Ovary (tissue), 9 donors: ENCODE results near the gene SMURF1. TPM values are rescaled to one million over a fixed set of nuclear protein-coding genes. Genes with fewer than 3 reads are reported as not detected.

Experiments used
- DNase-seq, 5 donors: peaks; one replicate each; pipeline ENCODE4 v3.0.0-alpha.2; 2019 to 2020
- H3K27ac ChIP-seq, 2 donors: fragments of 200-600 bp; one replicate each; pipeline versions ENCODE4 v1.5.1 to v1.8.0; 2019 to 2022
- H3K27me3 ChIP-seq: fragments of 200-600 bp; one replicate; pipeline ENCODE4 v1.8.0; 2022
- H3K36me3 ChIP-seq: fragments of 200-600 bp; sonication (generic); one replicate; pipeline ENCODE4 v1.5.1; 2019
- H3K4me1 ChIP-seq: one replicate; pipeline ENCODE4 v1.8.1; 2013; ENCODE audit warnings: mild to moderate bottlenecking, moderate library complexity; ENCODE audit not compliant: insufficient read depth
- H3K4me3 ChIP-seq: fragments of 200-600 bp; sonication (generic); one replicate; pipeline ENCODE4 v1.5.1; 2017
- H3K9me3 ChIP-seq, 2 donors: fragments of 200-600 bp in 1 of 2; sonication (generic) in 1 of 2; one replicate each; pipeline versions ENCODE4 v1.5.1 to v1.8.1; 2013 to 2019; ENCODE audit warnings: mild to moderate bottlenecking in 1 of 2, moderate library complexity in 1 of 2
- EP300 ChIP-seq: sonication (generic); formaldehyde crosslinking; IDR thresholded peaks from one replicate; pipeline ENCODE4 v1.6.1; 2017; ENCODE audit warnings: antibody characterized with exemption
- POLR2A ChIP-seq: fragments of 450-650 bp; IDR thresholded peaks from one replicate; pipeline ENCODE4 v1.6.1; 2017; ENCODE audit warnings: antibody characterized with exemption, mild to moderate bottlenecking, moderate library complexity
- WGBS, 3 donors: extraction: QIAGEN DNeasy Blood & Tissue Kit in 1 of 3; methylation state at CpG; one replicate each; pipeline versions ENCODE4 v1.1.5 to v1.1.7; 2013 to 2017; 5-methylcytosine and 5-hydroxymethylcytosine counted together
- intact Hi-C, 4 donors: fragments of 100-400 bp; cut with DNase I; formaldehyde crosslinking; loops; one replicate each; pipeline versions ENCODE4 v1.11.0 to v1.15.1; 2022 to 2023
- polyA plus RNA-seq, 2 donors: library from polyadenylated mRNA; stranded (reverse); fragments of 200-250 nt in 1 of 2; fragments of 350-450 nt in 1 of 2; fragmentation: Illumina TruSeq in 1 of 2; extraction: RNeasy Lipid Tissue Mini Kit (QIAGEN cat#74804) in 1 of 2; gene quantifications; one replicate each; pipeline ENCODE4 v1.2.3, GENCODE V29; 2013 to 2014
- total RNA-seq, 7 donors: library from RNA; depleted of rRNA in 2 of 7; stranded (reverse); fragments of >200 nt in 2 of 7; fragmentation: NEBNext Ultra II Directional in 3 of 7; extraction: Animal tissue kit (Norgen Biotek cat#: 25700) in 3 of 7; gene quantifications; one replicate each; pipeline versions ENCODE4 v1.1.0 to v1.2.4, GENCODE V29; 2016 to 2023
- TF ChIP-seq, protein P1 (sequence below), 3 donors: fragments of 450-650 bp in 2 of 3; fragments of 200-600 bp in 1 of 3; IDR thresholded peaks; one replicate each; pipeline versions ENCODE4 v1.5.1 to v1.8.0; 2016 to 2022; ENCODE audit warnings: antibody characterized with exemption in 3 of 3, mild to moderate bottlenecking in 1 of 3
- donor health status: DM: no; HTN: no; CAD: no; lungs with moderate emphysema.
- donor health status: DM: no; HTN: no; CAD: no.
- donor health status: Bipolar disorder and iron deficiency.
- donor health status: DM: yes; HTN: yes; CAD: no.
- donor health status: DM: no; HTN: no; CAD: no.
- donor health status: DM: yes; HTN: yes; CAD: no.

Gene SMURF1
- total and polyA plus RNA-seq, 9 donors: 15.1 to 40.3 (median 27.2) TPM

DNA sequence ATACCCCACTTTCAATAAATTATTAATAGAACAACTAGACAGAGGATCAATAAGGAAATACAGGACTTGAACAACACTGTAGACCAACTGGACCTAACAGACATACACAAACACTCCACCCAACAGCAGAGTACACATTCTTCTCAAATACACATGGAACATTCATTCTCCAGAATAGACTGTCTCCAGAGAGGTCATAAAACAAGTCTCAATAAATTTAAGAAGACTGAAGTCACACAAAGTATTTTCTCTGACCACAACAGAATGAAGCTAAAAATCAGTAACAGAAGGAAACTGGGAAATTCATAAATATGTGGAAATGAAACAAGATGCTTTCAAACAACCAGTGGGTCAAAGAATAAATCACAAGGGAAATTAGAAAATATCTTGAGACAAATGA, 119.8 kb downstream of the SMURF1 start:
- Histone ChIP-seq H3K9me3 (no peaks in the 10 kb centered on the region), H3K27me3 (no peaks in the 10 kb centered on the region), H3K36me3 (no peaks in the 10 kb centered on the region), H3K4me1 (no peaks in the 10 kb centered on the region), H3K27ac (no peak overlapping the region), H3K4me3 (no peak overlapping the region)
- TF ChIP-seq, protein P1, sequence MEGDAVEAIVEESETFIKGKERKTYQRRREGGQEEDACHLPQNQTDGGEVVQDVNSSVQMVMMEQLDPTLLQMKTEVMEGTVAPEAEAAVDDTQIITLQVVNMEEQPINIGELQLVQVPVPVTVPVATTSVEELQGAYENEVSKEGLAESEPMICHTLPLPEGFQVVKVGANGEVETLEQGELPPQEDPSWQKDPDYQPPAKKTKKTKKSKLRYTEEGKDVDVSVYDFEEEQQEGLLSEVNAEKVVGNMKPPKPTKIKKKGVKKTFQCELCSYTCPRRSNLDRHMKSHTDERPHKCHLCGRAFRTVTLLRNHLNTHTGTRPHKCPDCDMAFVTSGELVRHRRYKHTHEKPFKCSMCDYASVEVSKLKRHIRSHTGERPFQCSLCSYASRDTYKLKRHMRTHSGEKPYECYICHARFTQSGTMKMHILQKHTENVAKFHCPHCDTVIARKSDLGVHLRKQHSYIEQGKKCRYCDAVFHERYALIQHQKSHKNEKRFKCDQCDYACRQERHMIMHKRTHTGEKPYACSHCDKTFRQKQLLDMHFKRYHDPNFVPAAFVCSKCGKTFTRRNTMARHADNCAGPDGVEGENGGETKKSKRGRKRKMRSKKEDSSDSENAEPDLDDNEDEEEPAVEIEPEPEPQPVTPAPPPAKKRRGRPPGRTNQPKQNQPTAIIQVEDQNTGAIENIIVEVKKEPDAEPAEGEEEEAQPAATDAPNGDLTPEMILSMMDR (IDR thresholded peaks at IDR 0.05): no peak
- TF ChIP-seq POLR2A (no peak), EP300 (no peak)
- intact Hi-C loops: no loop called here
- no peak for DNase-seq

DNA sequence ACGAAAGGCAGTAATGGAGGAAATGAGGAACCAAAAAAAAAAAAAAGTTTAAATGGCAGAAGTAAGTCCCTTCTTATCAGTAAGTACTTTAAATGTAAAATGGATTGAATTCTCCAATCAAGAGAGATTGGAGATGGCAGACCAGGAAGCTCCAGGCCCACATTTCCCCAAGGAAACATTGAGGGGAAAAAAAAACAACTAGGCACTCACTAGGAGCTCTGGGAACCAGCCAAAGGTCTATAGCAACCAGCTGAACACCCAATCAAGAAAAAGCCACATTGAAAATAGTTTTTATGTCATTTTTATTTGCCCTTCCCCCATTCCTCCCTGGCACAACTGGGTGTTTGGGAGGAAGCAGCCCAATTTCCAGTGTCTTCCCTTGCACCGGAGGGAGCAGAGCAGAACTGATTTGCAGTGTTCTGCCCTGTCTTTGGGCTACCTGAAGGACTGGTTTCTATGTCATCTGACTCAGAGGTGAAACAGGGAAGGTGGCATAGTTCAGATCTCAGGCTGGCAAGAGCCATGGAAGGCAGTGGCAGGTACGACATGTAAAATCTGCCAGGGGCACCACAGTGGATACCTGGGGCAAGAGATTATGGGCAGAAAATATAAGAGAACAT, 121.9 kb downstream of the SMURF1 start:
- no peak for TF ChIP-seq POLR2A
- no peak for TF ChIP-seq EP300
- TF ChIP-seq, protein P1 (IDR thresholded peaks at IDR 0.05): no peak
- peak in 2 of 5 donors; percentile 2 to 9 for DNase-seq
- intact Hi-C loops: no loop called here
- H3K4me3 ChIP-seq: no peak overlapping the region
- no peaks in the 10 kb centered on the region for H3K4me1 ChIP-seq
- H3K27me3 ChIP-seq: no peaks in the 10 kb centered on the region
- H3K36me3 ChIP-seq: no peaks in the 10 kb centered on the region
- H3K27ac ChIP-seq: no peak overlapping the region
- H3K9me3 ChIP-seq: no peaks in the 10 kb centered on the region
- WGBS, 3 donors: 88 to 93% (median 93%) methylated on average over 3 of the region's 3 CpGs

DNA sequence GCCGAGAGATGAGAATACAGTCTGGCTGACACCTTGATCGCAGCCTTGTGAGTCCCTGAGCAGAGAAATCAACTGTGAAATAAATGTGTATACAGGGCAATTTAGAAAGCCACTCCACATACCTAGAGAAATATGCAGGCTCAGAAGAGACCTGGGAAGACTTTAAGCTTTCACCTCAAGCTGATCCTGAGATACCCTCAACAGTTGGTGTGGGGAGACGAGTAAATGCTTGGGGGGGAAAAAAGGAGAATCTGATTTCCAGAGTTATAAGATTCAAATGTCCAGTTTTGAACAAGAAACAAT, 123.5 kb downstream of the SMURF1 start:
- TF ChIP-seq, protein P1 (IDR thresholded peaks at IDR 0.05): no peak
- TF ChIP-seq EP300 (no peak), POLR2A (no peak)
- DNase-seq: no peak
- Histone ChIP-seq H3K4me1 (no peaks in the 10 kb centered on the region), H3K36me3 (no peaks in the 10 kb centered on the region), H3K27ac (no peak overlapping the region), H3K4me3 (no peak overlapping the region), H3K9me3 (no peaks in the 10 kb centered on the region), H3K27me3 (no peaks in the 10 kb centered on the region)
- intact Hi-C loops: no loop called here
- 84 to 99% (median 97%) methylated on average over 3 of the region's 3 CpGs for WGBS, 3 donors

DNA sequence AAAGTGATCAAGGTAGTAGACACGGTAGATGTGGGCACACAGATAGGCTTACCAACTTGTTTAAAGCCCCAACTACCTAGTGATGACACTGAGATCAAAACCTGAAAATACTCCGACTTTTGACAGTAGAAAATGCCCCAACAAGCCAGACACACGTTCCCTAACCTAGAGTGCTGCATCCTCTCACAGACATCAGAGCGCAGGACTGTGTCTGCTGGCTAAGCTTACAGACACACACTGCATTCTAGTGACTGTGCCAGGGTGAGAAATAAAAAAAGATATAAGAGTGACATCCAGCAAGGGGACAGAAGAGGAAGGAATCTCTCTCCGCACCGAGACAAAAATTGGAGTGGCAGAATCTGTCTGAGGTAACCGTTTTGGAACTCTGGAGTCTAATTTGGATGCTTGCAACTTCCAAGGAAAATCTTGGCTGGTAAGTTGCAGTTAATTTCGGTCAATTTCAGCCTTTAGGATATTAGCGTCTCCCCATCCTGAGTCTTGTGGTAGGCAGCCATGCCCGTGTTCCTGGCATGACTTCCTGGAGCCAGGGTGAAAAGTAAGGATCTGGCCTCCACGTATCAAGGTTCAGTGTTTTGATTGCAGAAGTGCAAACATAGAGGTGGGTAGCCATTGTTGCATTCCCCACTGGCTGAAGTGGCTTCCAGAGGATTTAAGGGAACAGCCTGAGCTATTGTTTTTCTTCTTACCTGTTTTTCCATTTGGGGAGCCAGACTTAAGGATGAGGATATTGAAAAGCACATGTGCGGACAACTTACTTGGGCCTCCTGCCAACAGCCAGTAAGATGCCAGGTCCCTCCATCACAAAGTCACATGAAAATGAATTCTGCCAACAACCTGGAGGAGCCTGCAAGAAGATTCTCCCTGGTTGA, 124.1 kb downstream of the SMURF1 start:
- H3K4me1 ChIP-seq: no peaks in the 10 kb centered on the region
- TF ChIP-seq EP300 (no peak), POLR2A (no peak)
- TF ChIP-seq, protein P1 (IDR thresholded peaks at IDR 0.05): no peak
- H3K4me3 ChIP-seq: no peak overlapping the region
- no peak overlapping the region for H3K27ac ChIP-seq
- no peaks in the 10 kb centered on the region for H3K27me3 ChIP-seq
- intact Hi-C loops: no loop called here
- no peaks in the 10 kb centered on the region for H3K36me3 ChIP-seq
- H3K9me3 ChIP-seq: no peaks in the 10 kb centered on the region
- DNase-seq: peak in 2 of 5 donors; percentile 2 to 6
- WGBS, 3 donors: 94 to 95% (median 95%) methylated on average over 12 of the region's 12 CpGs
